Measurements from ENCODE around the gene ZBED4.

ZBED4 gene

GRCh38 chr22:49889071-49889470 is 35.4 kb downstream of the ZBED4 start:
- H2AFZ ChIP-seq (ENCODE audit: low read length) = no peak overlapping the region
- H3K9me3 ChIP-seq (ENCODE audit: low read length) = peaks cover 3% of the 10 kb centered on the region; the same call in 1 of the 2 replicates
- no peak overlapping the region for H3K27ac ChIP-seq (ENCODE audit: low read depth, low read length, poor library complexity, severe bottlenecking)
- no peaks in the 10 kb centered on the region for H3K4me1 ChIP-seq (ENCODE audit: insufficient read depth, low read length, severe bottlenecking)
- no peaks in the 10 kb centered on the region for H4K20me1 ChIP-seq (ENCODE audit: insufficient read depth, low read length)
- no peaks in the 10 kb centered on the region for H3F3A ChIP-seq (ENCODE audit: insufficient read depth, low read length)
- H3K9me2 ChIP-seq (ENCODE audit: low read depth, low read length) = no peaks in the 10 kb centered on the region
- H3K4me2 ChIP-seq (ENCODE audit: low read length) = no peak overlapping the region
- H3K36me3 ChIP-seq (ENCODE audit: insufficient read depth, low read length) = peaks cover 79% of the 10 kb centered on the region
- no peaks in the 10 kb centered on the region for H3K27me3 ChIP-seq (ENCODE audit: insufficient read depth, low read length)
- H3K79me2 ChIP-seq (ENCODE audit: insufficient read depth, low read length) = no peaks in the 10 kb centered on the region; the same call in 1 of the 2 replicates
- TF ChIP-seq, protein P1, sequence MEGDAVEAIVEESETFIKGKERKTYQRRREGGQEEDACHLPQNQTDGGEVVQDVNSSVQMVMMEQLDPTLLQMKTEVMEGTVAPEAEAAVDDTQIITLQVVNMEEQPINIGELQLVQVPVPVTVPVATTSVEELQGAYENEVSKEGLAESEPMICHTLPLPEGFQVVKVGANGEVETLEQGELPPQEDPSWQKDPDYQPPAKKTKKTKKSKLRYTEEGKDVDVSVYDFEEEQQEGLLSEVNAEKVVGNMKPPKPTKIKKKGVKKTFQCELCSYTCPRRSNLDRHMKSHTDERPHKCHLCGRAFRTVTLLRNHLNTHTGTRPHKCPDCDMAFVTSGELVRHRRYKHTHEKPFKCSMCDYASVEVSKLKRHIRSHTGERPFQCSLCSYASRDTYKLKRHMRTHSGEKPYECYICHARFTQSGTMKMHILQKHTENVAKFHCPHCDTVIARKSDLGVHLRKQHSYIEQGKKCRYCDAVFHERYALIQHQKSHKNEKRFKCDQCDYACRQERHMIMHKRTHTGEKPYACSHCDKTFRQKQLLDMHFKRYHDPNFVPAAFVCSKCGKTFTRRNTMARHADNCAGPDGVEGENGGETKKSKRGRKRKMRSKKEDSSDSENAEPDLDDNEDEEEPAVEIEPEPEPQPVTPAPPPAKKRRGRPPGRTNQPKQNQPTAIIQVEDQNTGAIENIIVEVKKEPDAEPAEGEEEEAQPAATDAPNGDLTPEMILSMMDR (IDR thresholded peaks at IDR 0.05; ENCODE audit: low read length) = no peak
- no peak overlapping the region for H3K9ac ChIP-seq (ENCODE audit: low read length)
- H3K4me3 ChIP-seq (ENCODE audit: low read depth, low read length, poor library complexity, severe bottlenecking) = no peak overlapping the region

DNA sequence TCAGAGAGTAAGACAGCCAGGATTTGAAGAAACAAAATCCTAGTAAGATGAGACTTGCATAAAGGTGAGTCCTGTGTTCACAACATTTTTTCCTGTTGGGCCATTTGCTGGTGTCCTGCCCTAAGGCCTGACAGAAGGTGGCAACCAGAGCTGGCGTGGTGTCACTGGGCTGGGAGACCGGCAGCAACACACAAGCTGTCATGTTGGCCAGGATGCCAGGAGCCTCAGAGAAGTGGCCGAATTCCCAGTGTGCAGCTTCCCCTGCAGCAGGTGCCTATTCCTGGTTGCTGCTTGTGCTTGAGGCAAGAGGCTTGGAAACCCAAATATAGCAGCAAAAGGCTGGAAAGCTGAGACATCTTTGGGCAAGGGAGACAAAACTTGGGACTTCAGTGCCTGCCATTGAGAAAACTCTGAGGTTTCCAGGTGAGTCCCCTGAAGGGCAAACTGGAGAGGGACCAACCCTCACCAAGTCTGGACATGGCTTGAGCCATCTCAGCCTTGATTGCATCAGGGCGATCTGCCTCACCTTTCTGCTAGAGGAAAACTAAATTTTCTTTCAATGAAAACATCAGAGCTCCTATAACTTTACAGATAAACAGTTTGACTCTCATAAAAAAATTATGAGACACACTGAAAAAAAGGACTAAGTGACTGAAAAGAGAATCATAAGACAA is 38.7 kb downstream of the ZBED4 start:
- H3K36me3 ChIP-seq (ENCODE audit: insufficient read depth, low read length) = peaks cover 51% of the 10 kb centered on the region
- no peaks in the 10 kb centered on the region for H3K27me3 ChIP-seq (ENCODE audit: insufficient read depth, low read length)
- no peaks in the 10 kb centered on the region for H4K20me1 ChIP-seq (ENCODE audit: insufficient read depth, low read length)
- no peak overlapping the region for H3K9ac ChIP-seq (ENCODE audit: low read length)
- no peaks in the 10 kb centered on the region for H3F3A ChIP-seq (ENCODE audit: insufficient read depth, low read length)
- no peak overlapping the region for H3K4me3 ChIP-seq (ENCODE audit: low read depth, low read length, poor library complexity, severe bottlenecking)
- H3K4me2 ChIP-seq (ENCODE audit: low read length) = no peak overlapping the region
- H3K79me2 ChIP-seq (ENCODE audit: insufficient read depth, low read length) = no peaks in the 10 kb centered on the region; the same call in 1 of the 2 replicates
- H3K4me1 ChIP-seq (ENCODE audit: insufficient read depth, low read length, severe bottlenecking) = no peaks in the 10 kb centered on the region
- no peak for TF ChIP-seq EZH2 (IDR thresholded peaks at IDR 0.05; ENCODE audit: borderline replicate concordance, low read length)
- TF ChIP-seq, protein P1 (IDR thresholded peaks at IDR 0.05; ENCODE audit: low read length) = no peak
- no peaks in the 10 kb centered on the region for H3K9me2 ChIP-seq (ENCODE audit: low read depth, low read length)
- no peak overlapping the region for H2AFZ ChIP-seq (ENCODE audit: low read length)
- H3K9me3 ChIP-seq (ENCODE audit: low read length) = peaks cover 3% of the 10 kb centered on the region; the same call in 1 of the 2 replicates
- no peak overlapping the region for H3K27ac ChIP-seq (ENCODE audit: low read depth, low read length, poor library complexity, severe bottlenecking)

DNA sequence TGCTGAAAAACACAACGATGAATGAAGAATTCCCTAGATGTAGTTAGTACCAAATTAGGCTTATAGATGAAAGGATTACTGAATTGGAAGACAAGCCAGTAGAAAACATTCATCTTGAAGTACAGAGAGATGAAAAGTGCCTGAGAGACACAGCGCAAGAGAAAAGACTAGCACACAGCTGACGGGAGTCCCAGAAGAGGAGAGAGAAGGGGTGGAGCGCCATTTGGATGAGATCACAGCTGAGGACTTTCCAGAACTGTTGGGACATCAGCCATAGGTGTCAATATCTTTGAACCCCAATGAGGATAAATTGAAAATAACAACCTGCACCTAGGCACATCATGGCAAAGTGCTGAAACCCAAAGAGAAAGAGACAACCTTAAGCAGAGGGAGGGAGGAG is 39.4 kb downstream of the ZBED4 start:
- Histone ChIP-seq H3K4me1 (ENCODE audit: insufficient read depth, low read length, severe bottlenecking) (no peaks in the 10 kb centered on the region), H3K27me3 (ENCODE audit: insufficient read depth, low read length) (no peaks in the 10 kb centered on the region), H3K36me3 (ENCODE audit: insufficient read depth, low read length) (peaks cover 48% of the 10 kb centered on the region), H3F3A (ENCODE audit: insufficient read depth, low read length) (no peaks in the 10 kb centered on the region), H3K27ac (ENCODE audit: low read depth, low read length, poor library complexity, severe bottlenecking) (no peak overlapping the region), H3K9me2 (ENCODE audit: low read depth, low read length) (no peaks in the 10 kb centered on the region), H3K9ac (ENCODE audit: low read length) (no peak overlapping the region), H3K4me3 (ENCODE audit: low read depth, low read length, poor library complexity, severe bottlenecking) (no peak overlapping the region), H4K20me1 (ENCODE audit: insufficient read depth, low read length) (no peaks in the 10 kb centered on the region), H3K79me2 (ENCODE audit: insufficient read depth, low read length) (no peaks in the 10 kb centered on the region), H3K9me3 (ENCODE audit: low read length) (peaks cover 3% of the 10 kb centered on the region; the same call in 1 of the 2 replicates), H2AFZ (ENCODE audit: low read length) (no peak overlapping the region), H3K4me2 (ENCODE audit: low read length) (no peak overlapping the region)
- TF ChIP-seq EZH2 (IDR thresholded peaks at IDR 0.05; ENCODE audit: borderline replicate concordance, low read length) = no peak
- TF ChIP-seq, protein P1 (IDR thresholded peaks at IDR 0.05; ENCODE audit: low read length) = no peak

Measured in OCI-LY1 (cell line).